Activated T-helper 1 cell treated with anti-CD3 and anti-CD28 coated beads, Interleukin-2, amount 50 U/mL, for 16 hours (primary cell): ENCODE measurements around the gene PDE4D.

Experiments
- DNase-seq, 2 donors: peaks; one replicate each; pipeline ENCODE4 v3.0.0-alpha.2; 2020; ENCODE audit warnings: low read depth in 1 of 2, low spot score in 1 of 2

PDE4D gene

GRCh38 chr5:59164041-59164830, 729.3 kb downstream of the PDE4D start:
- no peak for DNase-seq

- DNase-seq = no peak
These were observed 732.1 kb downstream of the PDE4D start for GRCh38 chr5:59161221-59162105.

- DNase-seq = no peak
These were observed 734.7 kb downstream of the PDE4D start for GRCh38 chr5:59158637-59159391.

- no peak for DNase-seq
These were observed 735.4 kb downstream of the PDE4D start for GRCh38 chr5:59158165-59158564.

GRCh38 chr5:59157068-59157467, 736.5 kb downstream of the PDE4D start:
- no peak for DNase-seq

GRCh38 chr5:59152701-59153245, 740.8 kb downstream of the PDE4D start:
- no peak for DNase-seq

- no peak for DNase-seq
These were observed 742.2 kb downstream of the PDE4D start for GRCh38 chr5:59151162-59151889.

GRCh38 chr5:59149827-59150226, 743.7 kb downstream of the PDE4D start:
- DNase-seq = no peak

- DNase-seq = no peak
These were observed 744.3 kb downstream of the PDE4D start for GRCh38 chr5:59149271-59149670.

GRCh38 chr5:59146729-59147128, 746.8 kb downstream of the PDE4D start:
- DNase-seq = no peak

- DNase-seq = no peak
These were observed 749.6 kb downstream of the PDE4D start for GRCh38 chr5:59143926-59144333.

GRCh38 chr5:59142927-59143326, 750.6 kb downstream of the PDE4D start:
- no peak for DNase-seq

- DNase-seq = no peak
These were observed 751.4 kb downstream of the PDE4D start for GRCh38 chr5:59142138-59142537.

GRCh38 chr5:59140133-59140532, 753.4 kb downstream of the PDE4D start:
- DNase-seq = no peak

GRCh38 chr5:59139695-59140094, 753.8 kb downstream of the PDE4D start:
- DNase-seq = no peak

GRCh38 chr5:59138509-59138908, 755.0 kb downstream of the PDE4D start:
- no peak for DNase-seq

GRCh38 chr5:59137846-59138245, 755.7 kb downstream of the PDE4D start:
- DNase-seq = no peak

- no peak for DNase-seq
These were observed 757.0 kb downstream of the PDE4D start for GRCh38 chr5:59136549-59136948.

- no peak for DNase-seq
These were observed 758.9 kb downstream of the PDE4D start for GRCh38 chr5:59134471-59135163.

- DNase-seq = no peak
These were observed 759.7 kb downstream of the PDE4D start for GRCh38 chr5:59133764-59134261.
